Hepatocyte (in vitro differentiated cells): ENCODE results near the gene SYCP2L. TPM values are rescaled to one million over a fixed set of nuclear protein-coding genes. Genes with fewer than 3 reads are reported as not detected.
"Not testable (repeated sequence)": the region's sequence is repeated elsewhere in the genome, so short reads cannot be mapped to it uniquely, and the experiment has no call there.

Experiments used
- DNase-seq: peaks from one replicate; pipeline ENCODE4 v3.0.0-alpha.2; 2016; ENCODE audit warnings: low spot score
- H2AFZ ChIP-seq: fragments of 200-600 bp; sonication (generic); 2 replicates; pipeline ENCODE4 v1.6.0; 2016; ENCODE audit warnings: antibody characterized with exemption, mild to moderate bottlenecking
- H3K27ac ChIP-seq: fragments of 200-600 bp; sonication (generic); 2 replicates; pipeline ENCODE4 v1.5.1; 2016; ENCODE audit warnings: mild to moderate bottlenecking
- H3K27me3 ChIP-seq: fragments of 200-600 bp; sonication (generic); 2 replicates; pipeline ENCODE4 v1.6.1; 2016
- H3K36me3 ChIP-seq: fragments of 200-600 bp; sonication (generic); replicated peaks from 2 replicates; pipeline ENCODE4 v1.5.1; 2016; ENCODE audit warnings: low read depth; ENCODE audit not compliant: insufficient read depth
- H3K4me1 ChIP-seq: fragments of 200-600 bp; sonication (generic); 2 replicates; pipeline ENCODE4 v1.5.1; 2016; ENCODE audit warnings: mild to moderate bottlenecking, moderate library complexity; ENCODE audit not compliant: insufficient read depth
- H3K4me2 ChIP-seq: fragments of 200-600 bp; sonication (generic); 2 replicates; pipeline ENCODE4 v1.6.0; 2016
- H3K4me3 ChIP-seq: fragments of 200-600 bp; sonication (generic); 2 replicates; pipeline ENCODE4 v1.5.1; 2016; ENCODE audit warnings: mild to moderate bottlenecking
- H3K79me2 ChIP-seq: fragments of 200-600 bp; sonication (generic); 2 replicates; pipeline ENCODE4 v1.6.0; 2017; ENCODE audit warnings: mild to moderate bottlenecking
- H3K9me2 ChIP-seq: fragments of 200-600 bp; sonication (generic); replicated peaks from 2 replicates; pipeline ENCODE4 v1.6.0; 2017; ENCODE audit warnings: mild to moderate bottlenecking; ENCODE audit not compliant: insufficient read depth
- H3K9me3 ChIP-seq: fragments of 200-600 bp; sonication (generic); 2 replicates; pipeline ENCODE4 v1.5.1; 2016; ENCODE audit warnings: low read depth, mild to moderate bottlenecking
- H4K20me1 ChIP-seq: fragments of 200-600 bp; sonication (generic); 2 replicates; pipeline ENCODE4 v1.6.0; 2016; ENCODE audit warnings: mild to moderate bottlenecking; ENCODE audit not compliant: insufficient read depth, poor library complexity, severe bottlenecking
- EZH2 ChIP-seq: fragments of 200-600 bp; sonication (generic); IDR thresholded peaks from 2 replicates; pipeline ENCODE4 v1.6.1; 2016; ENCODE audit warnings: antibody characterized with exemption, mild to moderate bottlenecking, borderline replicate concordance
- EZH2phosphoT487 ChIP-seq: fragments of 200-600 bp; sonication (generic); IDR thresholded peaks from one replicate; pipeline ENCODE4 v1.6.1; 2018; ENCODE audit warnings: antibody characterized with exemption, mild to moderate bottlenecking, low read depth, moderate library complexity; ENCODE audit not compliant: unreplicated experiment, severe bottlenecking
- WGBS: methylation state at CpG from one replicate; pipeline ENCODE4 v1.1.6; 2016; ENCODE audit warnings: low lambda C conversion rate; ENCODE audit errors: missing lambda C conversion rate; 5-methylcytosine and 5-hydroxymethylcytosine counted together
- polyA plus RNA-seq: library from polyadenylated mRNA; unstranded; fragments of >200 nt; fragmentation: Nextera tagmentation; extraction: Ambion mirVana; gene quantifications from 2 replicates; pipeline ENCODE4 v1.2.1, GENCODE V29; 2016
- total RNA-seq: library from RNA; depleted of rRNA; stranded (reverse); fragments of >200 nt; gene quantifications from 2 replicates; pipeline ENCODE4 v1.2.3, GENCODE V29; 2014
- TF ChIP-seq, protein P1 (sequence below): fragments of 200-600 bp; sonication (generic); IDR thresholded peaks from 2 replicates; pipeline ENCODE4 v1.5.1; 2016; ENCODE audit warnings: antibody characterized with exemption, mild to moderate bottlenecking; ENCODE audit not compliant: poor library complexity

Gene SYCP2L
- total and polyA plus RNA-seq, 2 experiments from 2014 or later = 0.37 to 1.00 TPM

DNA sequence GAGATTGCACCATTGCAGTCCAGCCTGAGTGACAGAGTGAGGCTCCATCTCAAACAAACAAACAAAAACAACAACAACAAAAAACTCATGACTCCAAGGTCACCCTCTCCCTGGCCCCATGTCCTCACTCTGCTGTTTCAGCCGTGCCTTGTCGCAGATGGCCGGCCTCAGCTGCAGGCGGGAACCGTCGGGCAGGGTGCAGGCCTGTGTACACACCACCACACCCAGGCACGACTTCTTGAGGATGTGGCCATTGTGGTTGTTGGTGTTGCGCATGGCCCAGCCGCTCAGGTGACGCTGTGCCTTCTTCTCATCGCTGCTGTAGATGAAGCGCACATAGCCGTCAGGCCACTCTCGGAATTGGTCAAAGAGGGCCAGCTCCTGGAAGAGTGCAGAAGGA is 9.8 kb upstream of the SYCP2L start:
- H3K36me3 ChIP-seq = no peaks in the 10 kb centered on the region
- H3K9me3 ChIP-seq = no peaks in the 10 kb centered on the region
- H3K4me2 ChIP-seq = no peak overlapping the region
- WGBS = 93% methylated on average over 14 of the region's 14 CpGs
- no peaks in the 10 kb centered on the region for H3K79me2 ChIP-seq
- TF ChIP-seq EZH2phosphoT487 = no peak
- TF ChIP-seq, protein P1, sequence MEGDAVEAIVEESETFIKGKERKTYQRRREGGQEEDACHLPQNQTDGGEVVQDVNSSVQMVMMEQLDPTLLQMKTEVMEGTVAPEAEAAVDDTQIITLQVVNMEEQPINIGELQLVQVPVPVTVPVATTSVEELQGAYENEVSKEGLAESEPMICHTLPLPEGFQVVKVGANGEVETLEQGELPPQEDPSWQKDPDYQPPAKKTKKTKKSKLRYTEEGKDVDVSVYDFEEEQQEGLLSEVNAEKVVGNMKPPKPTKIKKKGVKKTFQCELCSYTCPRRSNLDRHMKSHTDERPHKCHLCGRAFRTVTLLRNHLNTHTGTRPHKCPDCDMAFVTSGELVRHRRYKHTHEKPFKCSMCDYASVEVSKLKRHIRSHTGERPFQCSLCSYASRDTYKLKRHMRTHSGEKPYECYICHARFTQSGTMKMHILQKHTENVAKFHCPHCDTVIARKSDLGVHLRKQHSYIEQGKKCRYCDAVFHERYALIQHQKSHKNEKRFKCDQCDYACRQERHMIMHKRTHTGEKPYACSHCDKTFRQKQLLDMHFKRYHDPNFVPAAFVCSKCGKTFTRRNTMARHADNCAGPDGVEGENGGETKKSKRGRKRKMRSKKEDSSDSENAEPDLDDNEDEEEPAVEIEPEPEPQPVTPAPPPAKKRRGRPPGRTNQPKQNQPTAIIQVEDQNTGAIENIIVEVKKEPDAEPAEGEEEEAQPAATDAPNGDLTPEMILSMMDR = no peak
- no peak for TF ChIP-seq EZH2
- H3K27me3 ChIP-seq = peaks cover 47% of the 10 kb centered on the region
- no peak overlapping the region for H2AFZ ChIP-seq
- no peaks in the 10 kb centered on the region for H3K9me2 ChIP-seq
- H4K20me1 ChIP-seq = no peaks in the 10 kb centered on the region
- peaks cover 6% of the 10 kb centered on the region for H3K4me1 ChIP-seq
- no peak overlapping the region for H3K4me3 ChIP-seq
- DNase-seq = no peak
- H3K27ac ChIP-seq = no peak overlapping the region

DNA sequence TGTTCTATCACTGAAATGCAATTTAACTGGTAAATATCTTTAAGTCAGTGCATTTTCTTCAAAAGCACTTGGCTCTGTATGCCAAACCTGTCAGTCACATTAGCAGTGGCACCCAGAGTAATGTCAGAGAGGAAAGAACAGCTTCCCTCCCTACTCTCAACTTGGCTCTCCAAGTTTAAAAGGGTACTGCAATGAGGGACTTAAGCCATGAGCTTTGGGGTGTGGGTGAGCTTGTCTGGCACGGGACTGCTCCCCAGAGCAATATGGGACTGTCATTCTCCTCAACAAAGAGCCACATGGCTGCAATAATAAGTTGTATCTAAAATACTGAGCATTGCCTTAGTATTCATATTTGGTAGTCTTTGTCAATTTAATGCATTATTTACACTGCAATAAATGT is 9.0 kb upstream of the SYCP2L start:
- H3K9me2 ChIP-seq = no peaks in the 10 kb centered on the region
- WGBS = 61% methylated on average over 1 of the region's 1 CpG
- H2AFZ ChIP-seq = no peak overlapping the region
- H3K36me3 ChIP-seq = no peaks in the 10 kb centered on the region
- H3K79me2 ChIP-seq = no peaks in the 10 kb centered on the region
- no peaks in the 10 kb centered on the region for H4K20me1 ChIP-seq
- no peaks in the 10 kb centered on the region for H3K9me3 ChIP-seq
- H3K27me3 ChIP-seq = peaks cover 56% of the 10 kb centered on the region
- DNase-seq = no peak
- TF ChIP-seq, protein P1 = no peak
- TF ChIP-seq EZH2phosphoT487 (no peak), EZH2 (no peak)
- no peak overlapping the region for H3K4me2 ChIP-seq
- H3K4me3 ChIP-seq = no peak overlapping the region
- H3K27ac ChIP-seq = no peak overlapping the region
- peaks cover 7% of the 10 kb centered on the region for H3K4me1 ChIP-seq

DNA sequence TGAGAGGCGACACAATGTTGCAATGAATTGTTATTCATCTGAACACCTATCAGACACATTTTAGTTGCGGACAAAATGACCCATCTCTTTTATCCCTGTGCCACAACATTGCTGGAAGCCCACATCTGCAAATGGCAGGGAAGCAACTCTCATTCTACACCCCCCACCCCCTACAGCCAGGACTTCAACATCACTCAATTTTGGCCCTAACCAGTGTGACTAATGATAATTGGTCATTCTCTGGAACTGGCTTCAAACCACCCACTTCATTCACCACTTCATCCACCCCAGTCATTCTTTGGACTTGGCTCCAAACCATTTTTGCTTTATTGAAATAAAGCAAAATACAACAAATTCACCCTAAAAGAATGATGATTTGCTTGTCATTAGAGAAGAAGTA is 6.5 kb upstream of the SYCP2L start:
- Histone ChIP-seq H2AFZ (no peak overlapping the region), H3K27me3 (peaks cover 80% of the 10 kb centered on the region), H3K36me3 (no peaks in the 10 kb centered on the region), H4K20me1 (no peaks in the 10 kb centered on the region), H3K79me2 (no peaks in the 10 kb centered on the region), H3K4me3 (no peak overlapping the region), H3K9me3 (no peaks in the 10 kb centered on the region), H3K4me1 (peaks cover 7% of the 10 kb centered on the region), H3K9me2 (no peaks in the 10 kb centered on the region), H3K4me2 (no peak overlapping the region), H3K27ac (no peak overlapping the region)
- TF ChIP-seq, protein P1 = no peak
- TF ChIP-seq EZH2 (no peak), EZH2phosphoT487 (no peak)
- 87% methylated on average over 2 of the region's 2 CpGs for WGBS
- no peak for DNase-seq

DNA sequence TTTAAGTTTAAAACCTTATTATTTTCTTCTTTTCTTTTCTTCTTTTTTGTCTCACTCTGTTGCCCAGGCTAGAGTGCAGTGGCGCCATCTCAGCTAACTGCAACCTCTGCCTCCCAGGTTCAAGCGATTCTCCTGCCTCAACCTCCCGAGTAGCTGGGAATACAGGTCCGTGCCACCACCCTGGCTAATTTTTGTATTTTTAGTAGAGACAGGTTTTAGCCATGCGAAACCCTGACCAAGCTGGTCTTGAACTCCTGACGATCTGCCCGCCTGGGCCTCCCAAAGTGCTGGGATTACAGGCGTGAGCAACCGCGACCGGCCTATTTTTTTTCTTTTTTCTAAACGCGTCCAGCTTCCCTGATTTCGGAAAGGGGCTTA is 4.6 kb upstream of the SYCP2L start:
- DNase-seq, H3K79me2 ChIP-seq, H3K9me2 ChIP-seq, H2AFZ ChIP-seq, H3K4me1 ChIP-seq, H3K27ac ChIP-seq, H3K36me3 ChIP-seq, H4K20me1 ChIP-seq, H3K4me3 ChIP-seq, H3K9me3 ChIP-seq: not testable (repeated sequence)
- H3K4me2 ChIP-seq = peak overlapping the region; percentile 72
- TF ChIP-seq EZH2phosphoT487 = peak; percentile 28
- WGBS = 13% methylated on average over 14 of the region's 14 CpGs
- H3K27me3 ChIP-seq = peaks cover 91% of the 10 kb centered on the region
